Measurements from ENCODE around the gene NOC4L. TPM values are rescaled to one million over a fixed set of nuclear protein-coding genes. Genes with fewer than 3 reads are reported as not detected.
A peak's percentile ranks its signal among the peaks of the same experiment; 100 is the strongest.

NOC4L gene
- total RNA-seq, 1 experiment from 2014 or later: 39.6 TPM

GRCh38 chr12:132188916-132189325, 44.7 kb downstream of the NOC4L start:
- intact Hi-C loops (cut with micrococcal nuclease; ENCODE audit: unreplicated experiment): loop anchor here (1.0 kb wide), 1 partner anchor 30 kb away; no protein-coding TSS in a partner anchor
- POLR2A ChIA-PET: no interaction called here

DNA sequence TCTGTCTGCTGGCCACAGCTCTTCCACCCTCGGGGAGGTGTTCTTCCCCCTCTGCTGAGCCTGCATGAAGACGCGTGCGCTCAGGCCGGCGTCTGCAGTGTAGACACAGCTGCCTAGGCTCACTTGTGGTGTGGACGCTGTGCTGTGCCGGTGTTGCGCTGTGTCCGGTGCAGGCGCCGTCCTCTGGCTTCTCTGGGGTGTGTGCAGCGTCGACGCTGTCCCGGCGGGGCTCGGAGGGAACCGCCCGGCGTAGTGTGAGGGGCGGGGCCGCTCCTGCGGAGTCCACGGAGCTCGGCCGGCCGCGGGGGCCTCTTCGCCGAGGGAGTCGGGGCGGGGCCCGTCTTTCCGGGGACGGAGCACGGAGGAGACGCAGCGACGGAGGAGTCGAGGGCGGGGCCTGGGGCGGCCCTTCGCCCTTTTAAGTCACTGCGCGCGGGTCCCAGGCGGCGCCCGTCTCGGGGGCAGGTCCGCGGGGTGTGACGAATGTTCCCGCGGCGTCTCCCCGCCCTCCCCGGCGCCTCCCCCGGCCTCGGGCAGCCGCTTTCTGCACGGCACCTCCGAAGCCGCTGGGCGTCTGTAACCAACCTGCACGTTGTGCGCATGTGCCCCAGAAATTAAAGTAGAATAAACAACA, 45.2 kb downstream of the NOC4L start:
- H3K4me3 Mint-ChIP-seq (ENCODE audit: unreplicated experiment): peak overlapping the region; percentile 90
- CTCF ChIA-PET: interaction anchor here (1.2 to 1.5 kb wide), 4 partner anchors 11 to 225 kb away, joined by 3 to 6 read pairs (median 5); no protein-coding TSS in a partner anchor
- Histone ChIP-seq H3K9me3 (no peaks in the 10 kb centered on the region; the same call in 1 of the 2 replicates), H3K36me3 (ENCODE audit: control insufficient read depth, insufficient read depth, low read length) (no peaks in the 10 kb centered on the region), H3K4me3 (ENCODE audit: low read depth, low read length) (peak overlapping the region; percentile 55), H3K27me3 (replicated peaks; ENCODE audit: control insufficient read depth, insufficient read depth, low read length) (no peaks in the 10 kb centered on the region), H3K4me1 (peaks cover 8% of the 10 kb centered on the region; the same call in 1 of the 2 replicates)
- intact Hi-C loops (cut with micrococcal nuclease; ENCODE audit: unreplicated experiment): loop anchor here (1.0 kb wide), 1 partner anchor 30 kb away; no protein-coding TSS in a partner anchor
- no peak for TF ChIP-seq CTCF (IDR thresholded peaks at IDR 0.05; ENCODE audit: insufficient read depth in 1 of 2, low read depth in 1 of 2, low read length in 1 of 2, severe bottlenecking in 1 of 2, unreplicated experiment in 1 of 2)
- peaks cover 9% of the 10 kb centered on the region for H3K9me3 Mint-ChIP-seq (ENCODE audit: unreplicated experiment)
- peak overlapping the region; percentile 72 for H3K27ac Mint-ChIP-seq (ENCODE audit: unreplicated experiment)
- H3K27me3 Mint-ChIP-seq (ENCODE audit: insufficient read depth, unreplicated experiment): peaks cover 8% of the 10 kb centered on the region
- no TSS peak for BruUV-seq (replicated peaks)
- DNase-seq: peak; percentile 93 to 95
- peaks cover 7% of the 10 kb centered on the region for H3K4me1 Mint-ChIP-seq (ENCODE audit: low read depth, unreplicated experiment)
- H3K36me3 Mint-ChIP-seq (ENCODE audit: insufficient read depth, unreplicated experiment): peaks cover 6% of the 10 kb centered on the region
- POLR2A ChIA-PET: interaction anchor here (0.6 to 0.7 kb wide), 3 partner anchors 15 to 292 kb away, joined by 3 read pairs; partner anchors contain the start of gene GALNT9

More at GRCh38 chr12:132188916-132189325, 44.7 kb downstream of the NOC4L start:
- no peaks in the 10 kb centered on the region; the same call in 1 of the 2 replicates for H3K9me3 ChIP-seq
- H3K27me3 Mint-ChIP-seq (ENCODE audit: insufficient read depth, unreplicated experiment): peaks cover 12% of the 10 kb centered on the region
- peak overlapping the region; percentile 90 for H3K4me3 Mint-ChIP-seq (ENCODE audit: unreplicated experiment)
- DNase-seq: no peak
- peak overlapping the region; percentile 55 for H3K4me3 ChIP-seq (ENCODE audit: low read depth, low read length)
- CTCF ChIA-PET: interaction anchor here (0.6 to 1.5 kb wide), 5 partner anchors 10 to 324 kb away, joined by 3 to 6 read pairs (median 5); no protein-coding TSS in a partner anchor
- H3K27ac Mint-ChIP-seq (ENCODE audit: unreplicated experiment): peak overlapping the region; percentile 72
- no peaks in the 10 kb centered on the region for H3K27me3 ChIP-seq (replicated peaks; ENCODE audit: control insufficient read depth, insufficient read depth, low read length)
- no peaks in the 10 kb centered on the region for H3K36me3 ChIP-seq (ENCODE audit: control insufficient read depth, insufficient read depth, low read length)
- no TSS peak for BruUV-seq (replicated peaks)
- peaks cover 7% of the 10 kb centered on the region for H3K4me1 Mint-ChIP-seq (ENCODE audit: low read depth, unreplicated experiment)
- H3K36me3 Mint-ChIP-seq (ENCODE audit: insufficient read depth, unreplicated experiment): peaks cover 6% of the 10 kb centered on the region
- no peak for TF ChIP-seq CTCF (IDR thresholded peaks at IDR 0.05; ENCODE audit: insufficient read depth in 1 of 2, low read depth in 1 of 2, low read length in 1 of 2, severe bottlenecking in 1 of 2, unreplicated experiment in 1 of 2)
- H3K4me1 ChIP-seq: peaks cover 8% of the 10 kb centered on the region; the same call in 1 of the 2 replicates
- peaks cover 9% of the 10 kb centered on the region for H3K9me3 Mint-ChIP-seq (ENCODE audit: unreplicated experiment)

DNA sequence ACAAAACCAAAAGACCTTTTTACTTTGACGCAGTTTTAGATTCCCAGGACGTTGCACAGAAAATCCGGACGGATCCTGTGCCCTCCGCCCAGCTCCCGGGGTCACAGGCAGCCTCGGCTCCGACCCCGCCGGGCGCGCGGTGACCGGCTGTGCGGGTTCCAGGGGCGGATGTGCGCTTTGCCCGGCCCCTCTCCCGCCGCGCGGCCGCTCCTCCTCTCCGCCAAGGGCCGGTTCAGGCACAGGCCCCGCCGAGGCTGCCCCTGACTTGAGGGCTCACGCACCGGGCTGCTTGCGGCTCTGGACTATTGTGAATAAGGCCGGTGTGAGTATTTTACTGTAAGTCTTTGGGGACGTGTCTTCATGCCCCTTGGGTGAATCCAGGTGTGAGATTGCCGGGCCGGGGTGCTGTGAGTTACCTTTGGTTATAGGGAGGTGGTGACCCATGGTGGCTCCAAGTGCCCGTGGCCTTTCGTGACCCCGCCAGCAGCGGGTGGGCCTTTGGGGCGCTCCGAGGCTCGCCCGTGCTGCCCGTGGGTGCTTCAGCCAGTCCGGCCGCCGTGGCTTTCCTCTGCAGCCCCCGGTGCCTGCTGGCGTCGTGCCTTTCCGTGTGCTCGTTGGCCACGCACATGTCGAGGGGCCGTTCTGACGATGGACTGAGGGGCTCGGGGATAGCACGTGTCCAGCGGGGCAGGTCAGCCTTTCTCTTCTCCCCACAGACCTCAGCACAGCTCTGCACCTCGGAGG, 45.9 kb downstream of the NOC4L start:
- Histone ChIP-seq H3K27me3 (replicated peaks; ENCODE audit: control insufficient read depth, insufficient read depth, low read length) (no peaks in the 10 kb centered on the region), H3K9me3 (no peaks in the 10 kb centered on the region; the same call in 1 of the 2 replicates), H3K4me1 (peaks cover 8% of the 10 kb centered on the region; the same call in 1 of the 2 replicates), H3K4me3 (ENCODE audit: low read depth, low read length) (peak overlapping the region; percentile 55), H3K36me3 (ENCODE audit: control insufficient read depth, insufficient read depth, low read length) (no peaks in the 10 kb centered on the region)
- no peak for TF ChIP-seq CTCF (IDR thresholded peaks at IDR 0.05; ENCODE audit: insufficient read depth in 1 of 2, low read depth in 1 of 2, low read length in 1 of 2, severe bottlenecking in 1 of 2, unreplicated experiment in 1 of 2)
- Mint-ChIP-seq H3K36me3 (ENCODE audit: insufficient read depth, unreplicated experiment) (peaks cover 6% of the 10 kb centered on the region), H3K9me3 (ENCODE audit: unreplicated experiment) (peaks cover 9% of the 10 kb centered on the region), H3K4me1 (ENCODE audit: low read depth, unreplicated experiment) (peaks cover 7% of the 10 kb centered on the region), H3K4me3 (ENCODE audit: unreplicated experiment) (peak overlapping the region; percentile 90), H3K27me3 (ENCODE audit: insufficient read depth, unreplicated experiment) (peaks cover 8% of the 10 kb centered on the region), H3K27ac (ENCODE audit: unreplicated experiment) (peak overlapping the region; percentile 72)
- ChIA-PET CTCF (interaction anchor here (1.2 to 1.5 kb wide), 4 partner anchors 12 to 224 kb away, joined by 3 to 6 read pairs (median 5); no protein-coding TSS in a partner anchor), POLR2A (interaction anchor here (0.6 to 0.7 kb wide), 3 partner anchors 15 to 292 kb away, joined by 3 read pairs; partner anchors contain the start of gene GALNT9)
- intact Hi-C loops (cut with micrococcal nuclease; ENCODE audit: unreplicated experiment): no loop called here
- BruUV-seq (replicated peaks): TSS peak; percentile 33
- no peak for DNase-seq

Measured in Caco-2 (cell line).